SH-SY5Y (cell line): ENCODE measurements around the gene RUSC1.

Experiments used
- GATA2 ChIP-seq: IDR thresholded peaks from 2 replicates; pipeline ENCODE4 v1.6.1; 2011; ENCODE audit warnings: mild to moderate bottlenecking, low read depth, low read length
- GATA3 ChIP-seq: IDR thresholded peaks from 2 replicates; pipeline ENCODE4 v1.6.1; 2011; ENCODE audit warnings: low read depth, mild to moderate bottlenecking, low read length, moderate library complexity

The RUSC1 gene

GRCh38 chr1:155287987-155288543 is 32.6 kb upstream of the RUSC1 start:
- no peak for TF ChIP-seq GATA3
- no peak for TF ChIP-seq GATA2

GRCh38 chr1:155293086-155293749 is 27.5 kb upstream of the RUSC1 start:
- TF ChIP-seq GATA3 (no peak), GATA2 (no peak)

- no peak for TF ChIP-seq GATA3
- no peak for TF ChIP-seq GATA2
These were observed 26.0 kb upstream of the RUSC1 start for GRCh38 chr1:155294520-155295182.

GRCh38 chr1:155295183-155295941 is 25.3 kb upstream of the RUSC1 start:
- TF ChIP-seq GATA3 (no peak), GATA2 (no peak)

GRCh38 chr1:155295942-155296267 is 24.8 kb upstream of the RUSC1 start:
- no peak for TF ChIP-seq GATA3
- TF ChIP-seq GATA2: no peak

GRCh38 chr1:155296661-155297060 is 24.0 kb upstream of the RUSC1 start:
- TF ChIP-seq GATA2 (no peak), GATA3 (no peak)

GRCh38 chr1:155297384-155297783 is 23.3 kb upstream of the RUSC1 start:
- TF ChIP-seq GATA2: no peak
- TF ChIP-seq GATA3: no peak

DNA sequence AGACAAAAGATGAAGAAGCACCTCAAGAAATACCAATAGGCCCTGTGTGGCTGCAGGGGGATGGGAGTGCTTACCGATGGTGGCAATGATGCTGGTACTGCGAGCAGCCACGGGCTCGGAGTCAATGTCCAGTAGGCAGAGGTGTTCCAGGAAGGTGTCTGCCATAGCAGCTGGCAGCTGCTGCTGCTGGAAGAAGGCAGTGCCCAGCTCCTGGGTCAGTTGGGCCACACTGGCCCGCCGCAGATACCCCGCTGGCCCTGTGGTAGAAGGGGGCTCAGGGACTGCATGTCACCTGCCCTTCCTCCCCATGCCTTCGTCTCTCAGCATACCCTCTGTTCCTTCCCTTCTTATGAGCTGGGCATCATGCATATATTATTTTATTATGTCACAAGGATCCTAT is 20.7 kb upstream of the RUSC1 start:
- TF ChIP-seq GATA2 (no peak), GATA3 (no peak)

DNA sequence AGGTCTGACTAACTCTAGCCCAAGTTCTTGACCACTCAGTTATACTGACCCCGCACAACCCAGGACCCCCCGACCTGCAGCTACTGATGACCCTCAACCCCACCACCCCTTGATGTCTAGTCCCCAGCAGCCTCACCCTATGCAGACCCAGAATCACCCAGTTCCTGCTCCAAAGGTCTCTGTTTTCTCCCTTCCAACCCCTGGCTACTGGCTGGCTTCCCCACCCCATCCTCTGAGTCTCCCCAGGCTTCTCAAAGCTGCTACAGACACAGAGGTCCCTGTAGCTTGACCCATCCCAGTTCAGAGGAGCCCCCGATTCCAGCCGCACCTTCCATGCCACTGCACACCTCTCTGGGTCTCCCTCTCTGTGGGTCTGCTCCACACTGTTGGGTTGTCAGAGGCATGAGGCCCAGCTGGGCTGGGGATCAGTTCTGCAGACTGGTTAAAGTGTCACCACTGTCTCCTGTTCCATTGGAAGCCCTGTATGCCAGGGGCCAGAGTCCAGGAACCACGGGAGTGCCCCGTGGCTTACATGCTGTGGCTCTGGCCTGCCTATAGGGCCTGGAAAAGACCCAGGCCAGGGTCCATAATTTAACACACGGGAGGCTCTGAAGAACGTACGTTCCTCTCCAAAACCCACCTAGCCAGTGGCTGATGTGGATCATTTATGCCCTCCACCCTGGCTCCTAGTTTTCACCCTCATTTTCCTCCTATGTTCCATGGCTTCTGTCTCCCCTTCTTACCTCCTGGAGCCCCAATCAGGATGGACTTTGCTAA is 20.0 kb upstream of the RUSC1 start:
- TF ChIP-seq GATA3 (no peak), GATA2 (no peak)

GRCh38 chr1:155301342-155301841 is 19.3 kb upstream of the RUSC1 start, which contains the start of gene PKLR:
Gene PKLR, minus strand, starts transcription at chr1:155301438. Its CDS starts 43 bp downstream, at chr1:155301395.
- no peak for TF ChIP-seq GATA2
- no peak for TF ChIP-seq GATA3

- TF ChIP-seq GATA3 (no peak), GATA2 (no peak)
These were observed 16.1 kb upstream of the RUSC1 start for GRCh38 chr1:155304558-155305063.

- no peak for TF ChIP-seq GATA2
- no peak for TF ChIP-seq GATA3
These were observed 14.8 kb upstream of the RUSC1 start for GRCh38 chr1:155305881-155306391.

- TF ChIP-seq GATA3 (no peak), GATA2 (no peak)
These were observed 13.4 kb upstream of the RUSC1 start for GRCh38 chr1:155307247-155307740.
